Gastroesophageal sphincter (tissue), 4 donors: ENCODE measurements around the gene IRF5. TPM values are rescaled to one million over a fixed set of nuclear protein-coding genes. Genes with fewer than 3 reads are reported as not detected.

Experiments used
- ATAC-seq: fragments of 150-250 bp; one replicate; pipeline ENCODE4 v1.9.1; 2016; ENCODE audit warnings: mild to moderate bottlenecking, moderate library complexity
- H3K27ac ChIP-seq, 4 donors: fragments of 200-600 bp; sonication (generic) in 3 of 4; 1 replicate in 3 of 4; 2 replicates in 1 of 4; pipeline ENCODE4 v1.5.1; 2016 to 2019
- H3K27me3 ChIP-seq: fragments of 200-600 bp; sonication (generic); one replicate; pipeline ENCODE4 v1.5.1; 2019
- H3K36me3 ChIP-seq, 2 donors: fragments of 200-600 bp; sonication (generic); one replicate each; pipeline ENCODE4 v1.5.1; 2019; ENCODE audit warnings: control low read depth in 1 of 2
- H3K4me1 ChIP-seq, 3 donors: fragments of 200-600 bp; sonication (generic); 1 replicate in 2 of 3; 2 replicates in 1 of 3; pipeline ENCODE4 v1.5.1; 2016 to 2019; ENCODE audit warnings: control low read depth in 2 of 3
- H3K4me3 ChIP-seq, 2 donors: fragments of 200-600 bp; sonication (generic); one replicate each; pipeline ENCODE4 v1.5.1; 2019; ENCODE audit warnings: mild to moderate bottlenecking in 1 of 2, moderate library complexity in 1 of 2
- H3K9me3 ChIP-seq, 3 donors: fragments of 200-600 bp; sonication (generic); one replicate each; pipeline ENCODE4 v1.5.1; 2017 to 2019; ENCODE audit warnings: control low read depth in 2 of 3
- EP300 ChIP-seq: sonication (generic); formaldehyde crosslinking; IDR thresholded peaks from one replicate; pipeline ENCODE4 v1.6.1; 2017; ENCODE audit warnings: antibody characterized with exemption, mild to moderate bottlenecking
- POLR2A ChIP-seq, 2 donors: fragments of 450-650 bp; IDR thresholded peaks; one replicate each; pipeline ENCODE4 v1.6.1; 2017; ENCODE audit warnings: antibody characterized with exemption in 2 of 2, mild to moderate bottlenecking in 2 of 2, moderate library complexity in 1 of 2
- POLR2AphosphoS5 ChIP-seq: sonication (generic); formaldehyde crosslinking; IDR thresholded peaks from one replicate; pipeline ENCODE4 v1.6.1; 2017; ENCODE audit warnings: antibody characterized with exemption
- WGBS, 2 donors: methylation state at CpG; one replicate each; pipeline ENCODE4 v1.1.5; 2018; ENCODE audit warnings: low coverage in 1 of 2; 5-methylcytosine and 5-hydroxymethylcytosine counted together
- total RNA-seq, 4 donors: library from RNA; depleted of rRNA; stranded (reverse); fragments of >200 nt; gene quantifications; one replicate each; pipeline ENCODE4 v1.1.0, GENCODE V29; 2016
- TF ChIP-seq, protein P1 (sequence below), 4 experiments: fragments of 200-600 bp in 2 of 4; fragments of 450-650 bp in 2 of 4; sonication (generic) in 1 of 4; IDR thresholded peaks; one replicate each; pipeline ENCODE4 v1.5.1; 2017 to 2019; ENCODE audit warnings: antibody characterized with exemption in 4 of 4, mild to moderate bottlenecking in 2 of 4, moderate library complexity in 2 of 4

Gene IRF5
- total RNA-seq, 4 donors from 2014 or later = 6.6 to 10.1 (median 8.2) TPM

DNA sequence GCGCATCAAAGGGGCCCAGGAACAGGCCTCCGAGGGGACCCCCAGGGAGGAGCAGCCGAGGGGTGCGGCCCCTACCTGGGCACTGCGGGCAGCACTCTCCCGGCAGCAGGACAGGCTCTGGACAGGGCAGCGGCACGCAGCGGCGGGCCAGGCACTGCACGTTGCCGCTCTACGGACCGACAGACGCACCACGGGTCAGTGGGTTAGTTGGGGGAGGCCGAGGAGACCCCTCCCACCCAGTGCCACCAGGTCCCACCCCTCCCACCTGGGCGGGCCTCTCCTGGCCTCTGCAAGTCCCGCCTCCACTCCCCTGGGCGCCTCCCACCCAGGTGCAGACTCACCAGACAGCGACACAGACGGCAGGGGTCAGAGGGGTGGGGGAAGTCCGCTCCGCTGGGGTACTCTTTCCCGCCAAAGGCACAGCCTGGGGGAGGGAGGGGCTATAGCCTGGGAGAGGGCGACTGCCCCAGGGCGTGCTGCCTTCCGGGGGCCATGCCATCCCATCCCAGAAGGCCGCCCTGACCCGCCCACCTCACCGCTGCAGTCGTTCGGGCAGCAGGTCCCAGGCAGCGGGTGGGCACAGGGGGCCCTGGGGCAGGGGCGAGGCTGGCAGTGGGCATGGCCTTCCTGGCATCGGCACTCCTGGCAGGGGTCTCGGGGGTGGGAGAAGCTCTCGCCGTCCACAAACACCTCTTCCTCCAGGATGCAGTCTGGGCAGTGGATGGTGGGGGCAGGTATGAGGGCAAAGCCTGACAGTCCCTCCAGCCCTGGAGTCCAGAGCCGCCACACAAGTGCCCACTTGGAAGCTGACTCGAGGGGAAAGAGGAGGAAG is 46.4 kb upstream of the IRF5 start:
- ATAC-seq = peak; percentile 29

GRCh38 chr7:128891942-128892269 is 45.8 kb upstream of the IRF5 start:
- no peak overlapping the region for H3K27ac ChIP-seq
- 20 to 60% methylated on average over 1 of the region's 11 CpGs for WGBS, 2 donors
- no peaks in the 10 kb centered on the region for H3K9me3 ChIP-seq
- no peak for ATAC-seq
- peaks cover 0 to 10% (median 0%) of the 10 kb centered on the region in 3 donors for H3K4me1 ChIP-seq
- TF ChIP-seq POLR2AphosphoS5 = no peak
- TF ChIP-seq EP300 = no peak
- no peak for TF ChIP-seq POLR2A (IDR thresholded peaks at IDR 0.05)
- TF ChIP-seq, protein P1, sequence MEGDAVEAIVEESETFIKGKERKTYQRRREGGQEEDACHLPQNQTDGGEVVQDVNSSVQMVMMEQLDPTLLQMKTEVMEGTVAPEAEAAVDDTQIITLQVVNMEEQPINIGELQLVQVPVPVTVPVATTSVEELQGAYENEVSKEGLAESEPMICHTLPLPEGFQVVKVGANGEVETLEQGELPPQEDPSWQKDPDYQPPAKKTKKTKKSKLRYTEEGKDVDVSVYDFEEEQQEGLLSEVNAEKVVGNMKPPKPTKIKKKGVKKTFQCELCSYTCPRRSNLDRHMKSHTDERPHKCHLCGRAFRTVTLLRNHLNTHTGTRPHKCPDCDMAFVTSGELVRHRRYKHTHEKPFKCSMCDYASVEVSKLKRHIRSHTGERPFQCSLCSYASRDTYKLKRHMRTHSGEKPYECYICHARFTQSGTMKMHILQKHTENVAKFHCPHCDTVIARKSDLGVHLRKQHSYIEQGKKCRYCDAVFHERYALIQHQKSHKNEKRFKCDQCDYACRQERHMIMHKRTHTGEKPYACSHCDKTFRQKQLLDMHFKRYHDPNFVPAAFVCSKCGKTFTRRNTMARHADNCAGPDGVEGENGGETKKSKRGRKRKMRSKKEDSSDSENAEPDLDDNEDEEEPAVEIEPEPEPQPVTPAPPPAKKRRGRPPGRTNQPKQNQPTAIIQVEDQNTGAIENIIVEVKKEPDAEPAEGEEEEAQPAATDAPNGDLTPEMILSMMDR (IDR thresholded peaks at IDR 0.05) = no peak
- H3K27me3 ChIP-seq = peaks cover 31% of the 10 kb centered on the region
- H3K4me3 ChIP-seq = no peak overlapping the region
- no peaks in the 10 kb centered on the region for H3K36me3 ChIP-seq

More for the DNA sequence above, 46.4 kb upstream of the IRF5 start:
- Histone ChIP-seq H3K4me1 (peaks cover 0 to 10% (median 0%) of the 10 kb centered on the region in 3 donors), H3K4me3 (peak overlapping the region in 1 of 2 donors; percentile 42), H3K9me3 (no peaks in the 10 kb centered on the region), H3K27me3 (peaks cover 37% of the 10 kb centered on the region), H3K27ac (no peak overlapping the region), H3K36me3 (no peaks in the 10 kb centered on the region)
- no peak for TF ChIP-seq POLR2AphosphoS5
- TF ChIP-seq POLR2A (IDR thresholded peaks at IDR 0.05) = no peak
- TF ChIP-seq, protein P1 (IDR thresholded peaks at IDR 0.05) = peak in 1 of 4 experiments; percentile 13
- TF ChIP-seq EP300 = no peak
- 80% methylated on average over 1 of the region's 41 CpGs; no CpG with 5 or more reads in 1 of the 2 donors for WGBS, 2 donors

DNA sequence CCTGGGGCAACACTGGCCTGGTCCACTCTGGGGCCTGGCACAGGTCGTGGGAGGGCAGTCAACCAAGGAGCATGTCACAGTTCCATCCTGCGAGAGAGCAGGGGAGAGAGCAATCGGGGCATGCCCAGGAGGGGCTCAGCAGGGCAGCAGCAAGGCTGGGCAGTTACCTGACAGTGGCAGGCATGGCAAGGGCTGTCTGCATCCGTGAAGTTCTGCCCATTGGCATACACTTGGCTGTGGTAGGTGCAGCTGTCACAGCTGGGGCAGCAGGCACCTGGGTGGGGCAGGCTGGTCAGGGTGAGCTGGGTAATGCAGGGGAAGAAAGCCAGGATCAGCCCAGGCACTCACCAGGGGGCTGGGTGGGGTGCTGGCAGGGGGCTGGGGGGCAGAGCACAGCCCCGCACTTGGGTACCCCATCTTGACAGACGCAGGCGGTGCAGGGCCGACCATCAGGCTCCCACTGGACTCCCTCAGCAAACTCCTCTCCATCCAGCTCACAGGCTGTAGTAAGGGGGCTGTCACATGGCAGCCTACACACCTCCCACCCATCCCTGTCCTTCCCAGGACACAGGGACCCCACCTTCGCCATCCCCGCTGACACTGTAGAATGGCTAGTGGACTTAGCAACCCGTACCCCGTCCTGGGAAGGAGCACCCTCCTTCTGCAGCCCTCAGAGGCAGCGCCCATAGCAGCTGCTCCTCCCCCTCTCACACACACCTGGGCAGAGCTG is 45.0 kb upstream of the IRF5 start:
- peaks cover 29% of the 10 kb centered on the region for H3K27me3 ChIP-seq
- peaks cover 0 to 10% (median 0%) of the 10 kb centered on the region in 3 donors for H3K4me1 ChIP-seq
- 100% methylated on average over 1 of the region's 13 CpGs; no CpG with 5 or more reads in 1 of the 2 donors for WGBS, 2 donors
- no peaks in the 10 kb centered on the region for H3K9me3 ChIP-seq
- H3K36me3 ChIP-seq = no peaks in the 10 kb centered on the region
- TF ChIP-seq POLR2AphosphoS5 (no peak), POLR2A (IDR thresholded peaks at IDR 0.05) (no peak), EP300 (no peak)
- TF ChIP-seq, protein P1 (IDR thresholded peaks at IDR 0.05) = no peak
- ATAC-seq = no peak
- no peak overlapping the region for H3K4me3 ChIP-seq
- no peak overlapping the region for H3K27ac ChIP-seq

GRCh38 chr7:128893251-128894100 is 44.3 kb upstream of the IRF5 start:
- H3K4me3 ChIP-seq = no peak overlapping the region
- H3K4me1 ChIP-seq = peaks cover 0 to 10% (median 0%) of the 10 kb centered on the region in 3 donors
- H3K9me3 ChIP-seq = no peaks in the 10 kb centered on the region
- 67 to 80% methylated on average over 1 of the region's 23 CpGs for WGBS, 2 donors
- no peak for ATAC-seq
- no peak for TF ChIP-seq EP300
- no peak for TF ChIP-seq POLR2AphosphoS5
- TF ChIP-seq POLR2A (IDR thresholded peaks at IDR 0.05) = no peak
- TF ChIP-seq, protein P1 (IDR thresholded peaks at IDR 0.05) = no peak
- no peak overlapping the region for H3K27ac ChIP-seq
- H3K27me3 ChIP-seq = peaks cover 29% of the 10 kb centered on the region
- no peaks in the 10 kb centered on the region for H3K36me3 ChIP-seq
